SK-N-SH (cell line): ENCODE data around the gene CFAP299. TPM values are rescaled to one million over a fixed set of nuclear protein-coding genes. Genes with fewer than 3 reads are reported as not detected.

Source experiments
- CTCF ChIA-PET: fragments of 300-600, 350-600 bp; formaldehyde crosslinking; extraction: SDS; loops from one replicate; lab custom pipeline; 2021; lab: Yijun Ruan, JAX
- POLR2A ChIA-PET: fragments of 350-600 bp; sonication (Branson Sonifier 250); formaldehyde crosslinking; extraction: SDS; loops from one replicate; lab custom pipeline; 2020; ENCODE audit warnings: antibody characterized with exemption, inconsistent platforms; lab: Yijun Ruan, JAX
- DNase-seq: peaks from one replicate; pipeline ENCODE4 v3.0.0; 2012
- H2AFZ ChIP-seq: fragments of 200-600 bp; sonication (generic); 2 replicates; pipeline ENCODE4 v1.8.1; 2016; ENCODE audit warnings: antibody characterized with exemption, mild to moderate bottlenecking, low read depth
- H3F3A ChIP-seq: fragments of 200-600 bp; sonication (generic); replicated peaks from 2 replicates; pipeline ENCODE3; 2016; ENCODE audit warnings: antibody characterized with exemption, mild to moderate bottlenecking; ENCODE audit not compliant: insufficient read depth
- H3K27ac ChIP-seq, 2 experiments: fragments of 200-500 bp in 1 of 2; fragments of 200-600 bp in 1 of 2; sonication (Bioruptor generic) in 1 of 2; sonication (generic), shearing (Covaris generic) in 1 of 2; 2 replicates each; pipeline versions ENCODE4 v1.5.1 to v1.6.1; 2014 to 2016; ENCODE audit warnings: low read depth in 2 of 2, inconsistent platforms in 1 of 2, low read length in 1 of 2, mild to moderate bottlenecking in 1 of 2, mixed read lengths in 1 of 2
- H3K27me3 ChIP-seq: fragments of 200-600 bp; sonication (generic), shearing (Covaris generic); 2 replicates; pipeline ENCODE4 v1.6.1; 2016; ENCODE audit warnings: mixed run types; ENCODE audit not compliant: insufficient read depth
- H3K36me3 ChIP-seq, 2 experiments: fragments of 200-500 bp in 1 of 2; fragments of 200-600 bp in 1 of 2; sonication (Bioruptor generic) in 1 of 2; sonication (generic) in 1 of 2; replicated peaks in 1 of 2; 2 replicates each; pipeline versions ENCODE3 to v1.5.1; 2014 to 2016; ENCODE audit warnings: low read length in 1 of 2, mild to moderate bottlenecking in 1 of 2; ENCODE audit not compliant: insufficient read depth in 2 of 2, control insufficient read depth in 1 of 2
- H3K4me1 ChIP-seq, 2 experiments: fragments of 200-500 bp in 1 of 2; fragments of 200-600 bp in 1 of 2; sonication (Bioruptor generic) in 1 of 2; sonication (generic), shearing (Covaris generic) in 1 of 2; 2 replicates each; pipeline versions ENCODE4 v1.5.1 to v1.6.1; 2014 to 2016; ENCODE audit warnings: low read depth in 1 of 2, low read length in 1 of 2, mixed run types in 1 of 2; ENCODE audit not compliant: insufficient read depth in 2 of 2, control insufficient read depth in 1 of 2
- H3K4me2 ChIP-seq: fragments of 200-600 bp; sonication (generic), shearing (Covaris generic); 2 replicates; pipeline ENCODE4 v1.6.1; 2017; ENCODE audit warnings: mixed run types
- H3K4me3 ChIP-seq, 2 experiments: fragments of 200-500 bp in 1 of 2; fragments of 200-600 bp in 1 of 2; sonication (Bioruptor generic) in 1 of 2; sonication (generic), shearing (Covaris generic) in 1 of 2; 2 replicates each; pipeline versions ENCODE4 v1.5.1 to v1.8.1; 2014 to 2016; ENCODE audit warnings: low read depth in 2 of 2, inconsistent platforms in 1 of 2, low read length in 1 of 2, mild to moderate bottlenecking in 1 of 2, mixed read lengths in 1 of 2, moderate library complexity in 1 of 2
- H3K79me2 ChIP-seq: fragments of 200-600 bp; sonication (generic); 2 replicates; pipeline ENCODE4 v1.8.1; 2017; ENCODE audit warnings: mild to moderate bottlenecking; ENCODE audit not compliant: insufficient read depth
- H3K9ac ChIP-seq: fragments of 200-600 bp; sonication (generic); 2 replicates; pipeline ENCODE4 v1.6.1; 2017; ENCODE audit warnings: mixed run types
- H3K9me2 ChIP-seq: fragments of 200-600 bp; sonication (generic); 2 replicates; pipeline ENCODE4 v1.6.1; 2017; ENCODE audit warnings: mixed run types
- H3K9me3 ChIP-seq: fragments of 200-600 bp; sonication (generic); 2 replicates; pipeline ENCODE4 v1.6.1; 2017; ENCODE audit warnings: mixed run types, mild to moderate bottlenecking, moderate library complexity
- H4K20me1 ChIP-seq: fragments of 200-600 bp; sonication (generic); 2 replicates; pipeline ENCODE4 v1.6.1; 2017; ENCODE audit warnings: mild to moderate bottlenecking, mixed run types; ENCODE audit not compliant: insufficient read depth
- EP300 ChIP-seq, 2 experiments: IDR thresholded peaks; 2 replicates each; pipeline versions ENCODE4 v1.4.0 to v1.6.1; 2012; ENCODE audit warnings: borderline replicate concordance in 1 of 2, low read depth in 1 of 2, low read length in 1 of 2
- EZH2phosphoT487 ChIP-seq: fragments of 200-600 bp; sonication (generic); IDR thresholded peaks from 2 replicates; pipeline ENCODE4 v1.6.1; 2017; ENCODE audit warnings: low read depth, mixed run types, mild to moderate bottlenecking, antibody characterized with exemption, moderate library complexity, borderline replicate concordance
- FOSL2 ChIP-seq: IDR thresholded peaks from 2 replicates; pipeline ENCODE4 v1.4.0; 2012; ENCODE audit warnings: low read depth, mild to moderate bottlenecking, moderate library complexity, borderline replicate concordance
- FOXJ3 ChIP-seq: sonication (generic); formaldehyde crosslinking; IDR thresholded peaks from 2 replicates; pipeline ENCODE4 v1.5.1; 2020; ENCODE audit warnings: mild to moderate bottlenecking, missing genetic modification reagents
- FOXM1 ChIP-seq: IDR thresholded peaks from 2 replicates; pipeline ENCODE4 v1.4.0; 2012; ENCODE audit warnings: low read depth, mild to moderate bottlenecking
- GABPA ChIP-seq: IDR thresholded peaks from 2 replicates; pipeline ENCODE4 v1.4.0; 2012; ENCODE audit warnings: low read depth, mild to moderate bottlenecking
- GATA2 ChIP-seq: sonication (generic); formaldehyde crosslinking; IDR thresholded peaks from 2 replicates; pipeline ENCODE4 v1.5.0; 2020; ENCODE audit warnings: mild to moderate bottlenecking, missing genetic modification reagents
- JUND ChIP-seq: IDR thresholded peaks from 2 replicates; pipeline ENCODE4 v1.4.0; 2012
- MXI1 ChIP-seq: IDR thresholded peaks from 2 replicates; pipeline ENCODE4 v1.6.1; 2012; ENCODE audit warnings: mild to moderate bottlenecking, low read depth, low read length, improper control_type of control experiment
- POLR2AphosphoS5 ChIP-seq: IDR thresholded peaks from 2 replicates; pipeline ENCODE4 v1.6.1; 2012; ENCODE audit warnings: low read depth, low read length
- RAD21 ChIP-seq: IDR thresholded peaks from 2 replicates; pipeline ENCODE4 v1.6.1; 2012; ENCODE audit warnings: mild to moderate bottlenecking, low read length
- RFX5 ChIP-seq: IDR thresholded peaks from 2 replicates; pipeline ENCODE4 v1.6.1; 2012; ENCODE audit warnings: mild to moderate bottlenecking, improper control_type of control experiment, low read length
- RXRA ChIP-seq: IDR thresholded peaks from 2 replicates; pipeline ENCODE4 v1.4.0; 2012; ENCODE audit warnings: low read depth, mild to moderate bottlenecking, borderline replicate concordance
- SIN3A ChIP-seq: IDR thresholded peaks from 2 replicates; pipeline ENCODE4 v1.6.1; 2012; ENCODE audit warnings: low read depth, mild to moderate bottlenecking, low read length, moderate library complexity, borderline replicate concordance
- YY1 ChIP-seq: IDR thresholded peaks from 2 replicates; pipeline ENCODE4 v1.4.0; 2012; ENCODE audit warnings: low read depth, mild to moderate bottlenecking
- WGBS: methylation state at CpG from one replicate; pipeline ENCODE4 v1.1.6; 2017; ENCODE audit warnings: low lambda C conversion rate; 5-methylcytosine and 5-hydroxymethylcytosine counted together
- polyA plus RNA-seq, 3 experiments: library from polyadenylated mRNA; depleted of rRNA; stranded (reverse); fragments of >200 nt; gene quantifications; 2 replicates each; pipeline ENCODE4 v1.2.3, GENCODE V29; 2012
- TF ChIP-seq, protein P1 (sequence below): IDR thresholded peaks from 2 replicates; pipeline ENCODE4 v1.6.1; 2012; ENCODE audit warnings: mild to moderate bottlenecking, low read depth, low read length, moderate library complexity
- TF ChIP-seq, protein P2 (sequence below): IDR thresholded peaks from 2 replicates; pipeline ENCODE4 v1.4.0; 2012; ENCODE audit warnings: low read depth, borderline replicate concordance
- TF ChIP-seq, protein P3 (sequence below): fragments of 200-600 bp; sonication (generic); IDR thresholded peaks from 2 replicates; pipeline ENCODE4 v1.6.1; 2017; ENCODE audit warnings: antibody characterized with exemption, mild to moderate bottlenecking, moderate library complexity
- TF ChIP-seq, protein P4 (sequence below): fragments of 150-350 bp; IDR thresholded peaks from 2 replicates; pipeline ENCODE4 v1.6.1; 2016; ENCODE audit warnings: mild to moderate bottlenecking, low read depth, low read length
- TF ChIP-seq, protein P5 (sequence below): IDR thresholded peaks from 2 replicates; pipeline ENCODE4 v1.4.0; 2012; ENCODE audit warnings: low read depth

The CFAP299 gene
- polyA plus RNA-seq, 1 of the 3 experiments (the other 2 are of a cell fraction): 1.2 TPM

DNA sequence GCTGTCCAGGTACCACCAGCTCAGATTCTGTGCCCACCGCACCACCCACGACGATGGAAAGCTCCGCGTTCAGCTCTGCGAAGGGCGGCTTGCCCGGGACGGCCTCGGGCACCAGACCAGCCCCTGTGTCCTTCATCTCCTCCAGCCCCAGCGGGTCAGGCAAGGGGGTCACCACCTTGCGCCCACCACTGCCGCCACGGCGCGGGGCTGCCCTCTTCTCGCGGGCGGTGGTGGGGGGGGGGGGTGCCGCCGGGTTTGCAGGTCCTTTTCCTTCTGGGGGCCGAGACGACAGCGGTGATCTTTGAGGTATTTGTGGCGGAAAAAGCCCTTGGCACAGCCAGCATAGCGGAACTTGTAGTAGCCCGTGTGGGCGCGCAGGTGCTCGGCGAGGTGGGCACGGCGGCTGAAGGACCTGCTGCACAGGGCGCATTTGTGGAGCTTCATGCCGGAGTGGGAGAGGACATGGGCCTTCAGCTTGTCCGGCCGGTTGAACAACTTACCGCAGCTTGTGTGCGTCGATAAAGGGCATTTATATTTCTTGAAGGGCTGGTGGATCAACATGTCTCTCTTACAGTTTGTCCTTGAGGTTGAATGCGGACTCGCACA, 50.9 kb downstream of the CFAP299 start (continued):
- no peak for TF ChIP-seq EP300 (IDR thresholded peaks at IDR 0.05; ENCODE audit: borderline replicate concordance in 1 of 2, low read depth in 1 of 2, low read length in 1 of 2)

DNA sequence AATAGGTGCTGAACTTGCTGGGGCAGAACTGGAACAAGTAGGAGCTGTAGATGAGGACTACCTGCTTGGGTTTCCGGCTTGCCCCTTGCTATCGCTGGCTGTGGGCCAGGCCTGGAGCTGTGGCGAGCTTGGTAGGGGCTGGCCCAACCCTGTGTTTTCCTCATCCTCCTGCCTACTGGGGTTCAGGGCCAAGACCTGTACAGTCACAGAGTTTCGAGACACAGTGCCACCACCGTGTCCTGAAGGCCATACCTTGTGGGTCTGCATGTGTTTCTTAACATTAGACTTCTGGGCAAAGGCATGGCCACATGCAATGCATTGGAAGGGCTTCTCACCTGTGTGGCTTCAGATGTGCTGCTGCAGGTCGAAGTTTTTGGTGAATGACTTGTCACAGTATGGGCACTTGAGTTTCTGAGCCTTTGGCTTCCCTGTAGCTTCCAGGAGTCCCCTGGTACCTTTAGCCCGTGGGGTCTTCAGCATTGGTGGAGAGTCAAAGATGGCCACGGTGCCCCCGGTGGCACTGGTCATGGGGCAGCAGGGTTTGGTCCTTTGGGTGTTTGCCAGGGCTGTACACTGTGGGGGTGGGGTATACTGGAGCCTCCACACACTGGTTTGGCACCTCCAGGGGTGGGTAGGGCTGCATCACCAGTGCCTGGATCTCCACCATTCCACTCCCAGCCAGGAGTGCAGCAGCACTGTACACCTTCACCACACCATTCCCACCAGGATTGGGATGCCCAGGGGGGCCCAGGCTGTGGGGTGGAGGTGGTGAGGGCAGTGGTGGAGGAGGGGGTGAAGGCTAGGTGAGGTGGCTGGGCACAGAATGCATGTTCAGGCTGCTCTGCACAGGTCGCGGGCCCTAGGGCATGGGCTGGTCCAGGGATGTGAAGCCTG, 52.1 kb downstream of the CFAP299 start:
- CTCF ChIA-PET: no interaction called here
- Histone ChIP-seq H3K36me3 (no peaks in the 10 kb centered on the region), H3K9me2 (no peaks in the 10 kb centered on the region), H3K27ac (no peak overlapping the region), H3K9ac (no peak overlapping the region), H3K4me3 (no peak overlapping the region), H3F3A (peaks cover 8% of the 10 kb centered on the region), H2AFZ (no peak overlapping the region), H3K27me3 (no peaks in the 10 kb centered on the region), H3K4me1 (no peaks in the 10 kb centered on the region), H4K20me1 (no peaks in the 10 kb centered on the region), H3K9me3 (no peaks in the 10 kb centered on the region), H3K4me2 (no peak overlapping the region), H3K79me2 (no peaks in the 10 kb centered on the region)
- 46% methylated on average over 5 of the region's 11 CpGs for WGBS
- no peak for DNase-seq
- TF ChIP-seq, protein P1, sequence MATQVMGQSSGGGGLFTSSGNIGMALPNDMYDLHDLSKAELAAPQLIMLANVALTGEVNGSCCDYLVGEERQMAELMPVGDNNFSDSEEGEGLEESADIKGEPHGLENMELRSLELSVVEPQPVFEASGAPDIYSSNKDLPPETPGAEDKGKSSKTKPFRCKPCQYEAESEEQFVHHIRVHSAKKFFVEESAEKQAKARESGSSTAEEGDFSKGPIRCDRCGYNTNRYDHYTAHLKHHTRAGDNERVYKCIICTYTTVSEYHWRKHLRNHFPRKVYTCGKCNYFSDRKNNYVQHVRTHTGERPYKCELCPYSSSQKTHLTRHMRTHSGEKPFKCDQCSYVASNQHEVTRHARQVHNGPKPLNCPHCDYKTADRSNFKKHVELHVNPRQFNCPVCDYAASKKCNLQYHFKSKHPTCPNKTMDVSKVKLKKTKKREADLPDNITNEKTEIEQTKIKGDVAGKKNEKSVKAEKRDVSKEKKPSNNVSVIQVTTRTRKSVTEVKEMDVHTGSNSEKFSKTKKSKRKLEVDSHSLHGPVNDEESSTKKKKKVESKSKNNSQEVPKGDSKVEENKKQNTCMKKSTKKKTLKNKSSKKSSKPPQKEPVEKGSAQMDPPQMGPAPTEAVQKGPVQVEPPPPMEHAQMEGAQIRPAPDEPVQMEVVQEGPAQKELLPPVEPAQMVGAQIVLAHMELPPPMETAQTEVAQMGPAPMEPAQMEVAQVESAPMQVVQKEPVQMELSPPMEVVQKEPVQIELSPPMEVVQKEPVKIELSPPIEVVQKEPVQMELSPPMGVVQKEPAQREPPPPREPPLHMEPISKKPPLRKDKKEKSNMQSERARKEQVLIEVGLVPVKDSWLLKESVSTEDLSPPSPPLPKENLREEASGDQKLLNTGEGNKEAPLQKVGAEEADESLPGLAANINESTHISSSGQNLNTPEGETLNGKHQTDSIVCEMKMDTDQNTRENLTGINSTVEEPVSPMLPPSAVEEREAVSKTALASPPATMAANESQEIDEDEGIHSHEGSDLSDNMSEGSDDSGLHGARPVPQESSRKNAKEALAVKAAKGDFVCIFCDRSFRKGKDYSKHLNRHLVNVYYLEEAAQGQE: no peak
- TF ChIP-seq EP300 (IDR thresholded peaks at IDR 0.05; ENCODE audit: borderline replicate concordance in 1 of 2, low read depth in 1 of 2, low read length in 1 of 2): no peak
- TF ChIP-seq, protein P2, sequence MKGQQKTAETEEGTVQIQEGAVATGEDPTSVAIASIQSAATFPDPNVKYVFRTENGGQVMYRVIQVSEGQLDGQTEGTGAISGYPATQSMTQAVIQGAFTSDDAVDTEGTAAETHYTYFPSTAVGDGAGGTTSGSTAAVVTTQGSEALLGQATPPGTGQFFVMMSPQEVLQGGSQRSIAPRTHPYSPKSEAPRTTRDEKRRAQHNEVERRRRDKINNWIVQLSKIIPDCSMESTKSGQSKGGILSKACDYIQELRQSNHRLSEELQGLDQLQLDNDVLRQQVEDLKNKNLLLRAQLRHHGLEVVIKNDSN: no peak
- TF ChIP-seq, protein P3, sequence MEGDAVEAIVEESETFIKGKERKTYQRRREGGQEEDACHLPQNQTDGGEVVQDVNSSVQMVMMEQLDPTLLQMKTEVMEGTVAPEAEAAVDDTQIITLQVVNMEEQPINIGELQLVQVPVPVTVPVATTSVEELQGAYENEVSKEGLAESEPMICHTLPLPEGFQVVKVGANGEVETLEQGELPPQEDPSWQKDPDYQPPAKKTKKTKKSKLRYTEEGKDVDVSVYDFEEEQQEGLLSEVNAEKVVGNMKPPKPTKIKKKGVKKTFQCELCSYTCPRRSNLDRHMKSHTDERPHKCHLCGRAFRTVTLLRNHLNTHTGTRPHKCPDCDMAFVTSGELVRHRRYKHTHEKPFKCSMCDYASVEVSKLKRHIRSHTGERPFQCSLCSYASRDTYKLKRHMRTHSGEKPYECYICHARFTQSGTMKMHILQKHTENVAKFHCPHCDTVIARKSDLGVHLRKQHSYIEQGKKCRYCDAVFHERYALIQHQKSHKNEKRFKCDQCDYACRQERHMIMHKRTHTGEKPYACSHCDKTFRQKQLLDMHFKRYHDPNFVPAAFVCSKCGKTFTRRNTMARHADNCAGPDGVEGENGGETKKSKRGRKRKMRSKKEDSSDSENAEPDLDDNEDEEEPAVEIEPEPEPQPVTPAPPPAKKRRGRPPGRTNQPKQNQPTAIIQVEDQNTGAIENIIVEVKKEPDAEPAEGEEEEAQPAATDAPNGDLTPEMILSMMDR: no peak
- TF ChIP-seq FOXM1: no peak
- TF ChIP-seq, protein P4, sequence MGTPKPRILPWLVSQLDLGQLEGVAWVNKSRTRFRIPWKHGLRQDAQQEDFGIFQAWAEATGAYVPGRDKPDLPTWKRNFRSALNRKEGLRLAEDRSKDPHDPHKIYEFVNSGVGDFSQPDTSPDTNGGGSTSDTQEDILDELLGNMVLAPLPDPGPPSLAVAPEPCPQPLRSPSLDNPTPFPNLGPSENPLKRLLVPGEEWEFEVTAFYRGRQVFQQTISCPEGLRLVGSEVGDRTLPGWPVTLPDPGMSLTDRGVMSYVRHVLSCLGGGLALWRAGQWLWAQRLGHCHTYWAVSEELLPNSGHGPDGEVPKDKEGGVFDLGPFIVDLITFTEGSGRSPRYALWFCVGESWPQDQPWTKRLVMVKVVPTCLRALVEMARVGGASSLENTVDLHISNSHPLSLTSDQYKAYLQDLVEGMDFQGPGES: no peak
- no peak for TF ChIP-seq RFX5
- no peak for TF ChIP-seq POLR2AphosphoS5
- no peak for TF ChIP-seq SIN3A
- no peak for TF ChIP-seq EZH2phosphoT487
- no peak for TF ChIP-seq RAD21
- no peak for TF ChIP-seq GATA2
- no peak for TF ChIP-seq JUND
- TF ChIP-seq FOXJ3: no peak
- no peak for TF ChIP-seq YY1
- no peak for TF ChIP-seq FOSL2
- no peak for TF ChIP-seq MXI1
- TF ChIP-seq, protein P5, sequence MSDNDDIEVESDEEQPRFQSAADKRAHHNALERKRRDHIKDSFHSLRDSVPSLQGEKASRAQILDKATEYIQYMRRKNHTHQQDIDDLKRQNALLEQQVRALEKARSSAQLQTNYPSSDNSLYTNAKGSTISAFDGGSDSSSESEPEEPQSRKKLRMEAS: no peak
- TF ChIP-seq RXRA: no peak
- no peak for TF ChIP-seq GABPA
- POLR2A ChIA-PET: no interaction called here
